ENCODE measurements around the gene INPP5A.

Gene INPP5A

GRCh38 chr10:132650611-132651250, 113.1 kb downstream of the INPP5A start:
- DNase-seq = no peak

- DNase-seq = no peak
These were observed 114.0 kb downstream of the INPP5A start for GRCh38 chr10:132651511-132652029.

- no peak for DNase-seq
These were observed 114.9 kb downstream of the INPP5A start for GRCh38 chr10:132652446-132652845.

GRCh38 chr10:132652936-132653590, 115.5 kb downstream of the INPP5A start:
- DNase-seq = no peak

- no peak for DNase-seq
These were observed 116.1 kb downstream of the INPP5A start for GRCh38 chr10:132653721-132654120.

GRCh38 chr10:132654121-132654571, 116.6 kb downstream of the INPP5A start:
- no peak for DNase-seq

GRCh38 chr10:132654708-132655661, 117.4 kb downstream of the INPP5A start:
- no peak for DNase-seq

- no peak for DNase-seq
These were observed 118.1 kb downstream of the INPP5A start for GRCh38 chr10:132655735-132656134.

- DNase-seq = no peak
These were observed 118.9 kb downstream of the INPP5A start for GRCh38 chr10:132656283-132657126.

- no peak for DNase-seq
These were observed 119.6 kb downstream of the INPP5A start for GRCh38 chr10:132657127-132657706.

GRCh38 chr10:132657748-132658147, 120.2 kb downstream of the INPP5A start:
- DNase-seq = no peak

- DNase-seq = no peak
These were observed 121.1 kb downstream of the INPP5A start for GRCh38 chr10:132658546-132659205.

- DNase-seq = no peak
These were observed 121.9 kb downstream of the INPP5A start for GRCh38 chr10:132659206-132660091.

GRCh38 chr10:132660385-132660784, 122.8 kb downstream of the INPP5A start:
- DNase-seq = no peak

GRCh38 chr10:132662186-132662920, 124.8 kb downstream of the INPP5A start:
- DNase-seq = no peak

- no peak for DNase-seq
These were observed 126.2 kb downstream of the INPP5A start for GRCh38 chr10:132663666-132664365.

- DNase-seq = no peak
These were observed 126.8 kb downstream of the INPP5A start for GRCh38 chr10:132664407-132664806.

- no peak for DNase-seq
These were observed 127.3 kb downstream of the INPP5A start for GRCh38 chr10:132664883-132665282.
